Retinal pigment epithelial cell (primary cell): ENCODE data around the gene GTF2E1.

Experiments used
- DNase-seq: peaks from one replicate; pipeline ENCODE4 v3.0.0-alpha.2; 2010; ENCODE audit warnings: low read depth
- H3K4me3 ChIP-seq: 2 replicates; pipeline ENCODE4 v1.5.1; 2011; ENCODE audit warnings: mild to moderate bottlenecking, low read length, control low read depth, moderate library complexity
- CTCF ChIP-seq: conservative IDR thresholded peaks from 2 replicates; pipeline ENCODE4 v1.5.1; 2011; ENCODE audit warnings: low read depth, low read length, control low read depth, inconsistent platforms

Gene GTF2E1

DNA sequence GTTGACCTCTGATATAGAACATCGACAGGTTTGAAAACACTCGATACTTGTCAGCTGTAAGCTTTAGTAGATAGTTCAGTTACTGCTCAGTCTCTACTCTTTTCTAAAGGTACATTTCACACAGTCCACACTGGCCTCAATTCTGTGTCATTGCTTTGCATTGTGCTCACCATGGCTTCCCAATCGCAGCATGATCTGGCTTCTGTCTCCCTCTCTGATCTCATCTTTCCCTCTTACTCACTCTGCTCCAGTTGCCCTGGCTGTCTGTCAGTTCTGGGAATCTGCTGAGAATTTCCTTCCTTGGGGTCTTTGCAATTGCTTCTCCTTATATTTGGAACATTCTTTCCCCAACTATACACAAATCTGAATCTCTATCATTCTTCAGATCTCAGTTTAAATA lies 80.6 kb downstream of the GTF2E1 start:
- no peak for DNase-seq
- no peak for TF ChIP-seq CTCF
- H3K4me3 ChIP-seq, result no peak overlapping the region

GRCh38 chr3:120824613-120825012 lies 82.1 kb downstream of the GTF2E1 start:
- no peak for TF ChIP-seq CTCF
- H3K4me3 ChIP-seq, result no peak overlapping the region
- DNase-seq, result no peak

GRCh38 chr3:120828796-120829195 lies 86.3 kb downstream of the GTF2E1 start:
- no peak overlapping the region for H3K4me3 ChIP-seq
- DNase-seq, result no peak
- TF ChIP-seq CTCF, result no peak

DNA sequence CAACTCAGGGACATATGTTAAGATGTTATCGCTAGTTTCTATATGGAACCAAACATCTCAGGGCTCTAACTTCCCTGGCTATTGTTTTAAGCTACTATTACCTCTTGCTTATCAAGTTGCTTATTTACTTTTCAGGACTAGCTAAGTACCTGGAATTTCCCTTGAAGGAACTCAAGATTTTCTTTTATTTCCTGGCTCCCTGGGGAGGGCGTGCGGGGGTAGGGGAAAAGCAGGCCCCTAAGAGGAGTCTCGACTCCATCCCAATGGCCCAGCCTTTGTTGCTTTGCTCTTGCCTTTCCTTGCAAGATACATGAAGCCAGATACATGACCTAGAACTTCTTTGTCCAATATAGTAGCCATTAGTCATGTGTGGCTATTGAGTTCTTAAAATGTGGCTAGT lies 88.5 kb downstream of the GTF2E1 start:
- DNase-seq, result no peak

More for the DNA sequence above, 88.5 kb downstream of the GTF2E1 start:
- H3K4me3 ChIP-seq, result no peak overlapping the region
- TF ChIP-seq CTCF, result no peak
